ENCODE results near the gene SCN4A.

Gene SCN4A

GRCh38 chr17:63956296-63956920, 16.3 kb downstream of the SCN4A start:
- no peak overlapping the region for H3K4me3 ChIP-seq (ENCODE audit: low read length)
- H3K36me3 ChIP-seq (ENCODE audit: control insufficient read depth, insufficient read depth, low read length), result no peaks in the 10 kb centered on the region
- no peak overlapping the region for H3K9ac ChIP-seq (ENCODE audit: low read length)
- peaks cover 9% of the 10 kb centered on the region for H3K27me3 ChIP-seq (ENCODE audit: control insufficient read depth, insufficient read depth, low read length)
- H3K4me1 ChIP-seq (ENCODE audit: control insufficient read depth, insufficient read depth, low read length), result peaks cover 11% of the 10 kb centered on the region
- H3K9me3 ChIP-seq (ENCODE audit: control insufficient read depth, low read length), result no peaks in the 10 kb centered on the region

DNA sequence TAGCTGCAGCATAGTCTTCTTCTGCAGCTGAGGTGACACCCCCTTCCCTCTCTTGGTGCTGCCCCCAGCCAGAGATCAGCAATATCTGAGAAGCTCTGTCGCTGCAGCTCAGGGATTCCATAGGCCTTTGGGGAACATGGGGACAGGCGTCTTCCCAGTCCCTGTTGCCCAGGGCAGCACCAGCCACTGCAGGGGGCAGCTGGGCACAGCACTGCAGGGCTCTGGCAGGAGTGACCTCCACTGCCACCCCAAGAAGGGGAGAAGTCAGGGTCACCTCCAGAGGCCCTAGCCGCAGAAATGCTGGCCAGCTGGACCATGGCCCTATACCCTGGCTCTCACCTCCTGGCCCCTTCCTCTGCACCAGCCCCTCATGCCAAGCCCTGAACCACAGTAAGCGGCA, 16.9 kb downstream of the SCN4A start:
- H3K36me3 ChIP-seq (ENCODE audit: control insufficient read depth, insufficient read depth, low read length), result no peaks in the 10 kb centered on the region
- no peak overlapping the region for H3K4me3 ChIP-seq (ENCODE audit: low read length)
- no peaks in the 10 kb centered on the region for H3K9me3 ChIP-seq (ENCODE audit: control insufficient read depth, low read length)
- peaks cover 5% of the 10 kb centered on the region for H3K4me1 ChIP-seq (ENCODE audit: control insufficient read depth, insufficient read depth, low read length)
- no peak overlapping the region for H3K9ac ChIP-seq (ENCODE audit: low read length)
- H3K27me3 ChIP-seq (ENCODE audit: control insufficient read depth, insufficient read depth, low read length), result peaks cover 9% of the 10 kb centered on the region

- H3K4me1 ChIP-seq (ENCODE audit: control insufficient read depth, insufficient read depth, low read length), result no peaks in the 10 kb centered on the region
- no peak overlapping the region for H3K9ac ChIP-seq (ENCODE audit: low read length)
- H3K36me3 ChIP-seq (ENCODE audit: control insufficient read depth, insufficient read depth, low read length), result no peaks in the 10 kb centered on the region
- peaks cover 9% of the 10 kb centered on the region for H3K27me3 ChIP-seq (ENCODE audit: control insufficient read depth, insufficient read depth, low read length)
- H3K9me3 ChIP-seq (ENCODE audit: control insufficient read depth, low read length), result no peaks in the 10 kb centered on the region
- H3K4me3 ChIP-seq (ENCODE audit: low read length), result no peak overlapping the region
These were observed 17.5 kb downstream of the SCN4A start for GRCh38 chr17:63955232-63955631.

DNA sequence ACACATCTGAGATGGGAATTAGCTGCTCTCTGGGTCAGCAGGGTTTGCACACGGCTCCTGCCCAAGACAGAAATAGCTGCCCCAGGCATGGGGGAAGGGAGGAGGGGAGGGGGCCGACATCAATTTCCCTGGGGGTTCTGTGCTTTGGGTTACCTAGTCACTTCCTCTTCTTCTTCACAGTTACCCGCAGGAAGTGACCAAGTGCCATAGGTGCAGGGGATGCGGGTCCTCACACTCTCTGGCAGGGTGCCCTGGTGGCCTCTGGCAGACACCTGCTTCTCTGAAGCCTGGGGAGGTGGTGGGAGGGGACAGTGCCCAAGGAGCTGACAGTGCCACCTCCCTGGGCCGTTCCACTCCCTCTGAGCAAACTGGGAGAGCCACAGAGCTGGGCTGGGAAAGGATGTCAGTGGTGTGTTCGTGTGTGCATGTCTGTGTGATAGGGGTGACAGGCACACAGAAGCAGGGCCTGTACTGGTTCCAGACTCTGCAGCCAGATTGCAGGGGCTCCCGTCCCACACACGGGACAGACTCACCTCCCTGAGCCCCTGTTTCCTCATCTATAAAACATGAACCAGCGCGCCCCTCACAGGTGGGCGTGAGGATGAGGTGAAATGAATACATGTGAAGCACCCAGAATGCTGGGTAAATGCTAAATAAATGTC, 18.2 kb downstream of the SCN4A start:
- Histone ChIP-seq H3K27me3 (ENCODE audit: control insufficient read depth, insufficient read depth, low read length) (peaks cover 13% of the 10 kb centered on the region), H3K4me1 (ENCODE audit: control insufficient read depth, insufficient read depth, low read length) (no peaks in the 10 kb centered on the region), H3K9ac (ENCODE audit: low read length) (no peak overlapping the region), H3K36me3 (ENCODE audit: control insufficient read depth, insufficient read depth, low read length) (no peaks in the 10 kb centered on the region), H3K4me3 (ENCODE audit: low read length) (no peak overlapping the region), H3K9me3 (ENCODE audit: control insufficient read depth, low read length) (no peaks in the 10 kb centered on the region)

GRCh38 chr17:63950940-63951907, 21.5 kb downstream of the SCN4A start:
- Histone ChIP-seq H3K27me3 (ENCODE audit: control insufficient read depth, insufficient read depth, low read length) (peaks cover 13% of the 10 kb centered on the region), H3K4me3 (ENCODE audit: low read length) (no peak overlapping the region), H3K36me3 (ENCODE audit: control insufficient read depth, insufficient read depth, low read length) (no peaks in the 10 kb centered on the region), H3K9ac (ENCODE audit: low read length) (no peak overlapping the region), H3K9me3 (ENCODE audit: control insufficient read depth, low read length) (no peaks in the 10 kb centered on the region), H3K4me1 (ENCODE audit: control insufficient read depth, insufficient read depth, low read length) (no peaks in the 10 kb centered on the region)

- H3K9ac ChIP-seq (ENCODE audit: low read length), result no peak overlapping the region
- H3K4me1 ChIP-seq (ENCODE audit: control insufficient read depth, insufficient read depth, low read length), result no peaks in the 10 kb centered on the region
- peaks cover 13% of the 10 kb centered on the region for H3K27me3 ChIP-seq (ENCODE audit: control insufficient read depth, insufficient read depth, low read length)
- H3K4me3 ChIP-seq (ENCODE audit: low read length), result no peak overlapping the region
- no peaks in the 10 kb centered on the region for H3K9me3 ChIP-seq (ENCODE audit: control insufficient read depth, low read length)
- H3K36me3 ChIP-seq (ENCODE audit: control insufficient read depth, insufficient read depth, low read length), result no peaks in the 10 kb centered on the region
These were observed 23.0 kb downstream of the SCN4A start for GRCh38 chr17:63949576-63950250.

DNA sequence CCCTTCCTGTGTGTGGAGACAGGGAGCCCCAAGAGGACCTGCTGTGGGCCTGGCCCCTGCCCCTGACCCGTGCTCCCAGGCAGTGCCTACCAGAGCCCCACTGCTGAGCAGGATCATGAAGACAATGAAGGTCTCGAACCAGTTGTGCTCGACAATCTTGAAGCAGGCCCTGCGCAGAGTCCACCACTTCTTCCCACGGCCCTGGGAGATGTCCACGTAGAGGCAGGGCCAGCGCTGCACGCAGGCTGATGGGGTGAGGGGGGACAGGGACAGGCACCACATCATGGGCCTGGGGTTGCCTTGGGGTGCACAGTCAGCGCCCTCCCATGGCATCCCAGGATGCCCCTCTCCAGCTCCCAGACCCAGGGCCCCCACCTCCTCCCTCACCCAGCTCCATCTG, 24.2 kb downstream of the SCN4A start:
- Histone ChIP-seq H3K9me3 (ENCODE audit: control insufficient read depth, low read length) (no peaks in the 10 kb centered on the region), H3K9ac (ENCODE audit: low read length) (no peak overlapping the region), H3K27me3 (ENCODE audit: control insufficient read depth, insufficient read depth, low read length) (peaks cover 9% of the 10 kb centered on the region), H3K4me3 (ENCODE audit: low read length) (no peak overlapping the region), H3K4me1 (ENCODE audit: control insufficient read depth, insufficient read depth, low read length) (no peaks in the 10 kb centered on the region), H3K36me3 (ENCODE audit: control insufficient read depth, insufficient read depth, low read length) (no peaks in the 10 kb centered on the region)

DNA sequence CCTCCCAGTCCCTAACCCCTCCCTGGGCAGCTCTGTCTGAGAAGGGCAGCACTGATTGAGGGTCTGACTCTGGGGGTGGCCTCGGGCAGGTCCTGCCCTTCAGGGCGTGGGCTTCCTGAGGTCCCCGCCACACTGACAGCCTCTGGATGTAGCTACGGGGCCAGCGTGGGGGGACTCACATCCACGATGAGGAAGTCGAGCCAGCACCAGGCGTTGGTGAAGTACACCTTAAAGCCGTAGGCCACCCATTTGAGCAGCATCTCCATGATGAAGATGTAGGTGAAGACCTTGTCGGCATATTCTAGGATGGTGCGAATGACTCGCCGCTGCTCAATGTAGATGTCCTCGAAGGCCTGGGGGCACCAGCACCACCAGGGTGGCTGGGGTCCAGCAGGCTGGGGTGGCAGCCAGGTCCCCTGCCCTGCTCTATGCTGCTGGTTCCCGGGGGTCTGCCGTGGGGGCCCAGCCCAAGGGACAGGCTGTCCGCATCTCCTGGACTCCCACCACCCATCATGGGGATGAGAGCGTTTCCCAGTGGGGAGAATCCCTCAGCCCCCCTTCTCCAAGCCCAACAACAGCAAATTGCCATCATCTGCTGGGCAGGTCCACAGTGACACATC, 24.9 kb downstream of the SCN4A start:
- Histone ChIP-seq H3K4me1 (ENCODE audit: control insufficient read depth, insufficient read depth, low read length) (no peaks in the 10 kb centered on the region), H3K9ac (ENCODE audit: low read length) (no peak overlapping the region), H3K36me3 (ENCODE audit: control insufficient read depth, insufficient read depth, low read length) (no peaks in the 10 kb centered on the region), H3K9me3 (ENCODE audit: control insufficient read depth, low read length) (no peaks in the 10 kb centered on the region), H3K27me3 (ENCODE audit: control insufficient read depth, insufficient read depth, low read length) (peaks cover 9% of the 10 kb centered on the region), H3K4me3 (ENCODE audit: low read length) (no peak overlapping the region)

DNA sequence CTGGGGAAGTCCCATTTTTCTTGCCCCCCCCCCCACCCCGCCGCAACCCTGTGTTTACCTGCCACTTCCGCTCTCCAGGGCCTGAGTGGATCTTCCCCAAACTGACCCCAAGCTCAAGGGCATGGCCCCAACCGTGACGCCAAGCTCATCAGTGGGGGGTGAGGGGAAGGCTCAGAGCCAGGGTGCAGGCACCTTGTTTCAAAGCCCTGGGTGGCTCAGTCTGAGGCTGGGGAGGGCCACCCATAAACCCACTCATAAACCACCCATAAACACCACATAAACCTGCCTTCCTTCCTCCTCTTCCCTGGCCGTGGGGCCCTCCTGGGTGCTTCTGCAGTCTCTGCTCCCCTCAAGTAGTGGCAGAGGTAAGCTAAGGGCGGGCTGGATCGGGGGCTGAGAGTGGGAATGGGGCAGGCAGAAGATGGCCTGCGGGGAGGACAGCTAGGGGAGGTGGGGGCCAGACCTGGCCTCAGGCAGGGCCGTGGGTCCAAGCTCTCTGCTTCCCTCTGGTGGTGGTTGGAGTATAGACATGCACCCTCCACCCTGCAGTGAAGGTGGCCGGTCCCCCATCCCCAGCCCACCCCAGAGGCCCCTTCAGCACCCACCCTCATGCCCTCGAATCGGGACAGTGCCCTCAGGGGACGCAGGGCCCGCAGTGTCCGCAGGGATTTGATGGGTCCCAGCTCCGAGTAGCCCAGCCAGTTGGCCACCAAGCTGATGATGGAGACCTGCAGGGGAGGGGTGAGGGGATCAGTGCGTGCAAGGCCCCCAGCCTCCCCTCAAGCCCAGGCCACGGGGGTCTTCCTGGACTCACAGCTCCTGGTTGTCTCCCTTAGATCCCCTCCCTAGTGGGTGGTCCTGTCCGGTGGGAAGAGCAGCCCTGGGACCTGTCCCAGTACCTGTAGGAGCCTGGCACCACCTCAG, 26.0 kb downstream of the SCN4A start:
- Histone ChIP-seq H3K4me3 (ENCODE audit: low read length) (no peak overlapping the region), H3K4me1 (ENCODE audit: control insufficient read depth, insufficient read depth, low read length) (no peaks in the 10 kb centered on the region), H3K27me3 (ENCODE audit: control insufficient read depth, insufficient read depth, low read length) (peaks cover 4% of the 10 kb centered on the region), H3K9me3 (ENCODE audit: control insufficient read depth, low read length) (no peaks in the 10 kb centered on the region), H3K9ac (ENCODE audit: low read length) (no peak overlapping the region), H3K36me3 (ENCODE audit: control insufficient read depth, insufficient read depth, low read length) (no peaks in the 10 kb centered on the region)

- H3K36me3 ChIP-seq (ENCODE audit: control insufficient read depth, insufficient read depth, low read length), result no peaks in the 10 kb centered on the region
- no peaks in the 10 kb centered on the region for H3K9me3 ChIP-seq (ENCODE audit: control insufficient read depth, low read length)
- no peak overlapping the region for H3K9ac ChIP-seq (ENCODE audit: low read length)
- H3K27me3 ChIP-seq (ENCODE audit: control insufficient read depth, insufficient read depth, low read length), result peaks cover 4% of the 10 kb centered on the region
- no peak overlapping the region for H3K4me3 ChIP-seq (ENCODE audit: low read length)
- H3K4me1 ChIP-seq (ENCODE audit: control insufficient read depth, insufficient read depth, low read length), result no peaks in the 10 kb centered on the region
These were observed 26.8 kb downstream of the SCN4A start for GRCh38 chr17:63945784-63946439.

All from mucosa of stomach (tissue), 1 donor.